Left lung (tissue), 10 donors: ENCODE results near the gene GRM5. TPM values are rescaled to one million over a fixed set of nuclear protein-coding genes. Genes with fewer than 3 reads are reported as not detected.

Source experiments
- ATAC-seq: fragments of 200-7000 bp; cut with Tn5 transposase; one replicate; pipeline ENCODE4 v1.9.1; 2020; ENCODE audit warnings: moderate library complexity
- DNase-seq, 4 donors: peaks; one replicate each; pipeline ENCODE4 v3.0.0-alpha.2; 2013 to 2020
- H3K27ac ChIP-seq, 2 donors: fragments of 200-600 bp; sonication (generic) in 1 of 2; one replicate each; pipeline versions ENCODE4 v1.5.0 to v1.8.0; 2020 to 2021
- H3K27me3 ChIP-seq, 2 donors: fragments of 200-600 bp; sonication (generic) in 1 of 2; one replicate each; pipeline versions ENCODE4 v1.5.0 to v1.8.0; 2020 to 2021
- H3K36me3 ChIP-seq, 2 donors: fragments of 200-600 bp; sonication (generic) in 1 of 2; one replicate each; pipeline versions ENCODE4 v1.5.0 to v1.8.0; 2020 to 2021
- H3K4me1 ChIP-seq, 2 donors: fragments of 200-600 bp; one replicate each; pipeline ENCODE4 v1.8.0; 2021
- H3K4me3 ChIP-seq, 2 donors: fragments of 200-600 bp; sonication (generic) in 1 of 2; one replicate each; pipeline versions ENCODE4 v1.5.0 to v1.8.0; 2020 to 2021; ENCODE audit warnings: mild to moderate bottlenecking in 1 of 2
- H3K9me3 ChIP-seq, 2 donors: fragments of 200-600 bp; sonication (generic) in 1 of 2; one replicate each; pipeline versions ENCODE4 v1.5.0 to v1.8.0; 2020 to 2021
- intact Hi-C, 2 donors: fragments of 100-400 bp; cut with DNase I; formaldehyde crosslinking; loops; one replicate each; pipeline versions ENCODE4 v1.11.2 to v1.14.2; 2022
- polyA plus RNA-seq, 6 donors: library from polyadenylated mRNA; unstranded; fragments of 120-200 nt; gene quantifications; one replicate each; pipeline ENCODE4 v1.2.1, GENCODE V29; 2013; ENCODE audit not compliant: insufficient read length in 6 of 6
- total RNA-seq, 2 donors: library from RNA; stranded (reverse); fragmentation: NEBNext Ultra II Directional; extraction: Animal tissue kit (Norgen Biotek cat#: 25700); gene quantifications; one replicate each; pipeline ENCODE4 v1.2.1, GENCODE V29; 2021
- TF ChIP-seq, protein P1 (sequence below), 2 donors: fragments of 200-600 bp; sonication (generic) in 1 of 2; IDR thresholded peaks; one replicate each; pipeline versions ENCODE4 v1.5.0 to v1.8.0; 2021; ENCODE audit warnings: antibody characterized with exemption in 2 of 2
- donor health status: DM: no; HTN: yes; CAD: no.
- donor health status: DM: no; HTN: no; CAD: no.

Gene GRM5
- total and polyA plus RNA-seq, 8 donors, result 0.03 to 0.08 (median 0.04) TPM; not detected in 4

DNA sequence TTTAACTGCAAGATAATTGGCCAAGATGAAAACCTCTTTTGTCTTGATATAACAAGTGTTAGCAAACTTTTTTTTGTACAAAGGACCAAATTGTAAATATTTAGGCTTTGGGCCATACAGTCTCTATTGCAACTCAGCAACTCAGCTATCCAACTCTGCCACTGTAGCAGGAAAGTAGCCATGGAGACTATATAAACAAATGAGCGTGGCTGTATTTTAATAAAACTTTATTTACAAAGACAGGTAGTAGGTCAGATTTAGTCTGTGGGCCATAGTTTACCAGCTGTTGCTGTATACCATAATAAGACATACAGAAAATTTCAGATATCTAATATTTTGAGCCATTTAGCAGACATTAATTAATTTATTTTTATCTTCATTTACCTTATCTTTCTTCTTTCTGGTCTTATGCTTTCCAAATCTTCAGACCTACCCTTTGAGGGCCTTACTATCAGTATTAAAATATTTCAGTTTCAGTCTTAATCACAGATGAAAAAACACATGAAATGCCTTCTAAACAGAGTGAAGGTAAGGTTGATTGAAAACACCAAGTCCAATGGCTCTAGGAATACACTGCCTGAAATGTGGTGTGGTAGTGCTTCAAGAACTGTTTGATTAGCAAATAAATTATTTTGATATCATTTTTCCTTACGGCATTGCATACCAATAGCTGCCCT lies 471.4 kb downstream of the GRM5 start:
- Histone ChIP-seq H3K27me3 (no peaks in the 10 kb centered on the region), H3K9me3 (no peaks in the 10 kb centered on the region), H3K4me1 (no peaks in the 10 kb centered on the region), H3K36me3 (no peaks in the 10 kb centered on the region), H3K27ac (no peak overlapping the region), H3K4me3 (no peak overlapping the region)
- TF ChIP-seq, protein P1, sequence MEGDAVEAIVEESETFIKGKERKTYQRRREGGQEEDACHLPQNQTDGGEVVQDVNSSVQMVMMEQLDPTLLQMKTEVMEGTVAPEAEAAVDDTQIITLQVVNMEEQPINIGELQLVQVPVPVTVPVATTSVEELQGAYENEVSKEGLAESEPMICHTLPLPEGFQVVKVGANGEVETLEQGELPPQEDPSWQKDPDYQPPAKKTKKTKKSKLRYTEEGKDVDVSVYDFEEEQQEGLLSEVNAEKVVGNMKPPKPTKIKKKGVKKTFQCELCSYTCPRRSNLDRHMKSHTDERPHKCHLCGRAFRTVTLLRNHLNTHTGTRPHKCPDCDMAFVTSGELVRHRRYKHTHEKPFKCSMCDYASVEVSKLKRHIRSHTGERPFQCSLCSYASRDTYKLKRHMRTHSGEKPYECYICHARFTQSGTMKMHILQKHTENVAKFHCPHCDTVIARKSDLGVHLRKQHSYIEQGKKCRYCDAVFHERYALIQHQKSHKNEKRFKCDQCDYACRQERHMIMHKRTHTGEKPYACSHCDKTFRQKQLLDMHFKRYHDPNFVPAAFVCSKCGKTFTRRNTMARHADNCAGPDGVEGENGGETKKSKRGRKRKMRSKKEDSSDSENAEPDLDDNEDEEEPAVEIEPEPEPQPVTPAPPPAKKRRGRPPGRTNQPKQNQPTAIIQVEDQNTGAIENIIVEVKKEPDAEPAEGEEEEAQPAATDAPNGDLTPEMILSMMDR (IDR thresholded peaks at IDR 0.05), result no peak
- intact Hi-C loops, result no loop called here
- DNase-seq (no peak), ATAC-seq (no peak)

- DNase-seq, result no peak
- Histone ChIP-seq H3K36me3 (no peaks in the 10 kb centered on the region), H3K4me3 (no peak overlapping the region), H3K27me3 (no peaks in the 10 kb centered on the region), H3K4me1 (no peaks in the 10 kb centered on the region), H3K27ac (no peak overlapping the region), H3K9me3 (no peaks in the 10 kb centered on the region)
- TF ChIP-seq, protein P1 (IDR thresholded peaks at IDR 0.05), result no peak
- intact Hi-C loops, result no loop called here
- no peak for ATAC-seq
These were observed 475.4 kb downstream of the GRM5 start for GRCh38 chr11:88590361-88590760.

DNA sequence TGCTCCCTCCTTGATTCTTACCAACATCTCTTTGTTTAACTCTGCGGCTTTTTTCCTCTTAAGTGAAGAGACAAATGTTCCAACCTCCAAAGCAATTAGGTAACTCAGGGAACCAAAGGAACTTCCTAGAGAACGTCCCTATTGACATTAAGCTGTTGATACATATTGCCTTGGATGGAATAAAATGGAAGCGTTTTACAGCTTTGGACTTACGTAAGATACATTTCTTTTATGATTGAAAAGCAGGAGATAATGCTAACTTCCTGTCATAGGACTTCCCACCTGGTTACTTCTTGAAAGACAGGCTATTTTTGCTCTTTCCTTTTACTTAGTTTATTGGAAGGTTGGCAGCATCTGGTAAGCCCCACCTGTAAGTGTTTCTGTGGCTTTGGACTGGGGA lies 482.5 kb downstream of the GRM5 start:
- H3K27me3 ChIP-seq, result no peaks in the 10 kb centered on the region
- H3K4me3 ChIP-seq, result no peak overlapping the region
- TF ChIP-seq, protein P1 (IDR thresholded peaks at IDR 0.05), result no peak
- no peak for ATAC-seq
- no peaks in the 10 kb centered on the region for H3K9me3 ChIP-seq
- no peak for DNase-seq
- no peak overlapping the region for H3K27ac ChIP-seq
- intact Hi-C loops, result no loop called here
- H3K4me1 ChIP-seq, result no peaks in the 10 kb centered on the region
- no peaks in the 10 kb centered on the region for H3K36me3 ChIP-seq

DNA sequence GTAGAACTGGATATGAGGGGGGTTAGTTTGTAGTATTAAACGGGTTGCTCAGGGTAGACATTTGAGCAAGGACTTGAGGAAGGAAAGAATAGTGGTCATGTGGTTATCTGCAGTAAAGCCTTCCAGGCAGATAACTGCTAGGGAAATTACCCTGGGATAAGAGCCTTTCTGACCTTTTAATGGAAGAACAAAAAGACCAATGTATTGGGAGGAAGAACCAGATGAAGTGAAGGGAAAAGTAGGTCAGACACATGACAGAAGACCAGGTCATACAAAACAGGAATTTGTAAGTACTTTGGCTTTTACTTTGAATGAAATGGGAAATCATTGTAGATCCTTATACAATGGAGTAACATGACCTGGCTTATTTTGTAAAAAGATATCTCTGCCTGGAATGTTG lies 486.3 kb downstream of the GRM5 start:
- DNase-seq (no peak), ATAC-seq (no peak)
- no peak overlapping the region for H3K27ac ChIP-seq
- no peaks in the 10 kb centered on the region for H3K9me3 ChIP-seq
- intact Hi-C loops, result no loop called here
- no peak overlapping the region for H3K4me3 ChIP-seq
- no peaks in the 10 kb centered on the region for H3K4me1 ChIP-seq
- no peaks in the 10 kb centered on the region for H3K36me3 ChIP-seq
- H3K27me3 ChIP-seq, result no peaks in the 10 kb centered on the region
- TF ChIP-seq, protein P1 (IDR thresholded peaks at IDR 0.05), result no peak

DNA sequence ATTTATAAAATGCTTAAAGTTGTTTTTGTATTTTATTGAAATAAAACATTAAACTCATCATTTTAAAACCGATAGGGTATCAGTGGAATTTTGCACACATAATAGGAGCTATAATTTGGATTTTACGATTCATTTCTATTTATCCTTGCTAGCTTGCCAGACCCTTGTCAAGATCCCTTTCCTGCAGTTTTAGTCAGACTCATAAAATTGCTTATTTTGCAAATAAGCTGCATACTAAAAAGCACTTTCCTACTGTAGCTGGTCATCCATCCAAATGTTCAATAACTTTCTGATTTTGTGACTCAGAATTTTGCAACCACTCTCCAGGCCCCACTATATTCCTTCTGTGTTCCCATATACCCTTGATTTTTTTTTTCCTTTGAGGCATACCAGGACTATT lies 489.0 kb downstream of the GRM5 start:
- Histone ChIP-seq H3K4me3 (no peak overlapping the region), H3K27me3 (no peaks in the 10 kb centered on the region), H3K4me1 (no peaks in the 10 kb centered on the region), H3K9me3 (no peaks in the 10 kb centered on the region), H3K36me3 (no peaks in the 10 kb centered on the region), H3K27ac (no peak overlapping the region)
- intact Hi-C loops, result no loop called here
- no peak for DNase-seq
- TF ChIP-seq, protein P1 (IDR thresholded peaks at IDR 0.05), result no peak
- ATAC-seq, result no peak
